ENCODE data around the gene ZNF521. TPM values are rescaled to one million over a fixed set of nuclear protein-coding genes. Genes with fewer than 3 reads are reported as not detected.
A peak's percentile ranks its signal among the peaks of the same experiment; 100 is the strongest.
"Not testable (repeated sequence)": the region's sequence is repeated elsewhere in the genome, so short reads cannot be mapped to it uniquely, and the experiment has no call there.

ZNF521 gene
- polyA plus RNA-seq, 1 experiment: 25.9 TPM

- TF ChIP-seq, protein P1, sequence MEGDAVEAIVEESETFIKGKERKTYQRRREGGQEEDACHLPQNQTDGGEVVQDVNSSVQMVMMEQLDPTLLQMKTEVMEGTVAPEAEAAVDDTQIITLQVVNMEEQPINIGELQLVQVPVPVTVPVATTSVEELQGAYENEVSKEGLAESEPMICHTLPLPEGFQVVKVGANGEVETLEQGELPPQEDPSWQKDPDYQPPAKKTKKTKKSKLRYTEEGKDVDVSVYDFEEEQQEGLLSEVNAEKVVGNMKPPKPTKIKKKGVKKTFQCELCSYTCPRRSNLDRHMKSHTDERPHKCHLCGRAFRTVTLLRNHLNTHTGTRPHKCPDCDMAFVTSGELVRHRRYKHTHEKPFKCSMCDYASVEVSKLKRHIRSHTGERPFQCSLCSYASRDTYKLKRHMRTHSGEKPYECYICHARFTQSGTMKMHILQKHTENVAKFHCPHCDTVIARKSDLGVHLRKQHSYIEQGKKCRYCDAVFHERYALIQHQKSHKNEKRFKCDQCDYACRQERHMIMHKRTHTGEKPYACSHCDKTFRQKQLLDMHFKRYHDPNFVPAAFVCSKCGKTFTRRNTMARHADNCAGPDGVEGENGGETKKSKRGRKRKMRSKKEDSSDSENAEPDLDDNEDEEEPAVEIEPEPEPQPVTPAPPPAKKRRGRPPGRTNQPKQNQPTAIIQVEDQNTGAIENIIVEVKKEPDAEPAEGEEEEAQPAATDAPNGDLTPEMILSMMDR (IDR thresholded peaks at IDR 0.05; ENCODE audit: low read depth, low read length): no peak
- DNase-seq (ENCODE audit: low read depth, low spot score): no peak
- Histone ChIP-seq H3K9me3 (ENCODE audit: control insufficient read depth, insufficient read depth, low read length) (no peaks in the 10 kb centered on the region), H3K4me3 (ENCODE audit: low read depth, low read length) (no peak overlapping the region), H3K27me3 (ENCODE audit: control insufficient read depth, insufficient read depth, low read length) (no peaks in the 10 kb centered on the region), H3K27ac (ENCODE audit: low read depth, low read length) (no peak overlapping the region)
- POLR2A ChIA-PET: interaction anchor here (1.0 kb wide), 1 partner anchor 114 kb away, joined by 4 read pairs; no protein-coding TSS in a partner anchor
- CTCF ChIA-PET: no interaction called here
Measured at GRCh38 chr18:25279556-25279955, 72.4 kb downstream of the ZNF521 start.

DNA sequence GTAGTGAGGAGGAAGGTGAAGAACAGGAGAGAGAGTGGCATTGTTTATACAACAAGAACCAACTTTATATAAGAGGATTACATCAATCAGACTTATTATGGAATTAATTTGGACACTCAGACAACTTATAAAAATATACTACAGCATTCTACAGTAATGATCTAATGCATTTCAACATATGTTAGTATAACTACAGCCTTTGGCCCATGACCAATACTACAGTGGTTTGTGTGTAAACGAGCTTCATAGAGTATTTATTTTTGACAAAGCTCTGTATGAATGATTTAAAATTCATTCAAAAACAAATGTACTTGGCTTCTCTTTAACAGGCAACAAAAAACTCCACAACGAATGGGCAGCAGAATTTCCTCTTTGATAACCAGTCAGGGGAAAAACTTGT, 72.8 kb downstream of the ZNF521 start:
- TF ChIP-seq, protein P1 (IDR thresholded peaks at IDR 0.05; ENCODE audit: low read depth, low read length): no peak
- Histone ChIP-seq H3K9me3 (ENCODE audit: control insufficient read depth, insufficient read depth, low read length) (no peaks in the 10 kb centered on the region), H3K4me3 (ENCODE audit: low read depth, low read length) (no peak overlapping the region), H3K27ac (ENCODE audit: low read depth, low read length) (no peak overlapping the region), H3K27me3 (ENCODE audit: control insufficient read depth, insufficient read depth, low read length) (no peaks in the 10 kb centered on the region)
- CTCF ChIA-PET: no interaction called here
- peak; percentile 55 for DNase-seq (ENCODE audit: low read depth, low spot score)
- POLR2A ChIA-PET: interaction anchor here (1.0 kb wide), 1 partner anchor 114 kb away, joined by 4 read pairs; no protein-coding TSS in a partner anchor

DNA sequence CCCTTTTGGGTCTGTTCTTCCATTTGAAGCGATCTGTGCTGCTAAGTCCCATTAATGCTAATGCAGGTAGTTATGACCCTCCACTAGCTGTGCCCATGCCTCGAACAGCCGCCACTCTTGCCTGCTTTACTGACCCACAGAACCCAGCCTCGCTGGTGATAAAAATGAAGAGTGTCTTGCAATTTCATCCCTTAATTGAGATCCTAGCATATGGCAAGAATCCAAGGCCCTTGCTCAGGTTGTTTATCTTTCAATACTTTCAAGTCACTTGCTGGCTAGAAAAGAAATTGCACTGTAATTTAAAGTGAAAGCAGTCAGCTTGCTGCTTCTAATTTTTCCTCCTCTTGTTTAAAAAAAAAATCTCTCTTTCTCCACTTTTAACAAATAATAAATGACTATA, 73.6 kb downstream of the ZNF521 start:
- ChIA-PET POLR2A (no interaction called here), CTCF (no interaction called here)
- DNase-seq (ENCODE audit: low read depth, low spot score): no peak
- Histone ChIP-seq H3K27me3 (ENCODE audit: control insufficient read depth, insufficient read depth, low read length) (no peaks in the 10 kb centered on the region), H3K27ac (ENCODE audit: low read depth, low read length) (no peak overlapping the region), H3K9me3 (ENCODE audit: control insufficient read depth, insufficient read depth, low read length) (no peaks in the 10 kb centered on the region), H3K4me3 (ENCODE audit: low read depth, low read length) (no peak overlapping the region)
- TF ChIP-seq, protein P1 (IDR thresholded peaks at IDR 0.05; ENCODE audit: low read depth, low read length): no peak

DNA sequence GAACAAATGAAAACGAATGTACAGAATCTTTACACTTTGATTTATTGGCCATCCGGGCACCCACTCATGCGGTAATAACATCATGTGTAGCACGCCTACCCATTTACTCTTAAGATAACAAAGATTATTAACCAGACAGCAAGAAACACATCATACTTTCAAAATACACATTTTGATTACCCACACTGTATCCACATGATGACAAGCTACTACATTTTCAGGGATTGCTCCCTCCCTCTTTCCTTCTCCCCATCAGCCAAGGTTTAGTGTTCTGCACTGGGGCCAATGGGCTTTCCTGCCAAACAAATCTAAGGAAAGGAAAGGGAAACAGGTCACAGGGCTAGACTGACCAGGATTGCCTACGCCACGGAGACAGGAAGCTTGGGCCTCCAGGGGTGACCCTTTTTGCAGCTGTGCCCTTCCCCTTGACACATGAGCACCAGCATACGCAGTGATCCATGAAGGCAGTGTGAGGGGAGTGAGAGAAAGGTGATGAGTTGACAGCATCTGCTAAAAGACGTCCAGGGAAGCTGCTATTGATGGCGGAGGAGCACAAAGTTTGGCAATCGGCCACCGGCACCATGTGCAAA, 76.5 kb downstream of the ZNF521 start:
- Histone ChIP-seq H3K27me3 (ENCODE audit: control insufficient read depth, insufficient read depth, low read length) (no peaks in the 10 kb centered on the region), H3K27ac (ENCODE audit: low read depth, low read length) (no peak overlapping the region), H3K4me3 (ENCODE audit: low read depth, low read length) (no peak overlapping the region), H3K9me3 (ENCODE audit: control insufficient read depth, insufficient read depth, low read length) (no peaks in the 10 kb centered on the region)
- ChIA-PET CTCF (no interaction called here), POLR2A (interaction anchor here (0.6 kb wide), 2 partner anchors 16 to 1011 kb away, joined by 3 to 7 read pairs; no protein-coding TSS in a partner anchor)
- no peak for DNase-seq (ENCODE audit: low read depth, low spot score)
- TF ChIP-seq, protein P1 (IDR thresholded peaks at IDR 0.05; ENCODE audit: low read depth, low read length): no peak

- H3K4me3 ChIP-seq (ENCODE audit: low read depth, low read length): no peak overlapping the region
- ChIA-PET CTCF (no interaction called here), POLR2A (no interaction called here)
- no peak overlapping the region for H3K27ac ChIP-seq (ENCODE audit: low read depth, low read length)
- H3K27me3 ChIP-seq (ENCODE audit: control insufficient read depth, insufficient read depth, low read length): no peaks in the 10 kb centered on the region
- no peak for DNase-seq (ENCODE audit: low read depth, low spot score)
- TF ChIP-seq, protein P1 (IDR thresholded peaks at IDR 0.05; ENCODE audit: low read depth, low read length): no peak
- H3K9me3 ChIP-seq (ENCODE audit: control insufficient read depth, insufficient read depth, low read length): no peaks in the 10 kb centered on the region
Measured at GRCh38 chr18:25274926-25275325, 77.0 kb downstream of the ZNF521 start.

- H3K9me3 ChIP-seq (ENCODE audit: control insufficient read depth, insufficient read depth, low read length); H3K4me3 ChIP-seq (ENCODE audit: low read depth, low read length); POLR2A ChIA-PET; H3K27me3 ChIP-seq (ENCODE audit: control insufficient read depth, insufficient read depth, low read length); H3K27ac ChIP-seq (ENCODE audit: low read depth, low read length); DNase-seq (ENCODE audit: low read depth, low spot score): not testable (repeated sequence)
- CTCF ChIA-PET: interaction anchor here (0.7 kb wide), 1 partner anchor 60 kb away, joined by 3 read pairs; no protein-coding TSS in a partner anchor
Measured at GRCh38 chr18:25266931-25267527, 84.9 kb downstream of the ZNF521 start.

All from AG04450 (cell line).